GM12878 (cell line): ENCODE results near the gene FLVCR1.

Experiments
- CTCF ChIP-seq, 3 experiments: IDR thresholded peaks in 2 of 3; conservative IDR thresholded peaks in 1 of 3; 2 replicates each; pipeline ENCODE4 v1.5.1; 2011; ENCODE audit warnings: low read depth in 3 of 3, low read length in 3 of 3, mild to moderate bottlenecking in 3 of 3, control low read depth in 2 of 3, moderate library complexity in 2 of 3, inconsistent platforms in 1 of 3, mixed read lengths in 1 of 3; ENCODE audit not compliant: control insufficient read depth in 2 of 3, insufficient read depth in 1 of 3; ENCODE audit errors: extremely low read depth in 1 of 3
- POLR2AphosphoS5 ChIP-seq: IDR thresholded peaks from 2 replicates; pipeline ENCODE4 v1.6.1; 2011; ENCODE audit warnings: mild to moderate bottlenecking, low read length, inconsistent platforms
- STAT1 ChIP-seq: fragments of 450-650 bp; conservative IDR thresholded peaks from 2 replicates; pipeline ENCODE4 v1.6.1; 2014; ENCODE audit warnings: antibody characterized with exemption, mild to moderate bottlenecking

- TF ChIP-seq CTCF (IDR thresholded peaks at IDR 0.05 in 2 of 3, conservative IDR thresholded peaks at IDR 0.05 in 1 of 3; ENCODE audit: control insufficient read depth in 2 of 3, extremely low read depth in 1 of 3, insufficient read depth in 1 of 3, low read depth in 3 of 3, low read length in 3 of 3) (no peak), POLR2AphosphoS5 (no peak), STAT1 (no peak)
These were observed 1.3 kb upstream of the FLVCR1 start for GRCh38 chr1:212856755-212857154.
